ENCODE data around the gene KRTAP4-5.

DNA sequence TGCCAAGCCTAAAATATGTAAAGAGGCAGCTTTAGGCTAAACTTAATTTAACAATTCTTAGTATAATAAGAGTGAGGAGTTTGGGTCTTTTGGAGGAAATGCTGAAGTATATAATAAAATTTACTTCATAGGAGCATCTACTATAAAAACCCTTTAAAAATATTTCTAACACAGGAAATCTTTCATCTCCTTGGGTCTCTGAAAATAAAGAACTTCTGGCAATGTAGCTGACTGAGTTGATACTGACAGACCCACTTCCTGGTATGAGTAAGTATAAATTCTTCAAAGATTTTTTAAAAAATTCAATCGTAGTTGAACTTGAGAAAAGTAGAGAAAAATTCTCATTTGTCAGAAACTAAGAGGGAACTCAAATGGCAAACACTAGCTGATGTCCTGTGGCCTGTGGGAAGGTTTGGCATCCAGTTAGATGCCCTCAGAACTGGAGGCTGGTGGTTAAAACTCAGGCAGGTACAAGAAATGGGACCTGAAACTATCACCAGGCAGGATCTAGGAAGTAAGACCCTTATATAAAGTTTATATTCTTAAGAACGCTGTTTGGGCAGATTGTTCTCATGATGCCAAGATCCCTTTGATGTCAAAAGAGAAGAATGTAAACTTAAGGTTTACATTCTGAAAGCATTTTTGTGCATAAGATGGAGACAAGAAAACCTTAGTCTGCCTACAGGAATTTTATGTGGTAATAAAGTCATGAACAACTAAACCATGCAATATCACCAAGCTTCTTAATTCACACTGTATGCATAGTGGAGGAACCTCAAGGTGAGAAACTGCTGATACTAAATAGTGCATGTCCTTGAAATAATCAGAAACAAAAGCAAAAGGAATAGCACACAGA lies 15.5 kb downstream of the KRTAP4-5 start:
- no peak for TF ChIP-seq ZNF114 (tag by site-specific recombination; IDR thresholded peaks at IDR 0.05)
- no peak for TF ChIP-seq ZBTB48 (tag by site-specific recombination; IDR thresholded peaks at IDR 0.05)
- no peak for TF ChIP-seq PRDM1 (tag by site-specific recombination; IDR thresholded peaks at IDR 0.05)
